NCI-H146 treated with DMSO at 0.1 percent for 48 hours (cell line): ENCODE measurements around the gene FGR.

Source experiments
- DNase-seq: peaks from one replicate; lab custom pipeline; 2025; ENCODE audit not compliant: unreplicated experiment; lab: John Stamatoyannopoulos, UW

The FGR gene

GRCh38 chr1:27601771-27602461 lies 33.1 kb downstream of the FGR start:
- DNase-seq: no peak

DNA sequence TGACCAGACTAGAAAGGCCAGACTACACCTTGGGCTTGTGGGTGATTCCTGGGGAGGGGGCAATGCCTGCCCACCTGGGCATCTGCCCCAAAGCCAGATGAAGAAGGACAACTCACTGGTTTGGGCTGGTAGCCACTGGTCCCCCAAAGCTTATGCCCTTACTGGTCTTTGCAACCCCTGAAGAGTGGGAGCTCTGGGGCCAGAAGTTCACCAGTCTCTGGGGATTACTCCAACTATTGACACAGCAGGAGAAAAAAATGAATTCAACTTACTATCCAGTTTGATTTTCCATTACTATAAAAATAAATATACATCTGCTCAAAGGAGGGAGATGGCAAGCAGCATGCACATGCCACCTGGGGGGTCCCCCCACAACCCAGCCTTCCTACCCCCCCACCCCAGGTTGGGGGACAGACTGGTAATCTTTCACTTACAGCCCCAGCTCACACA lies 33.6 kb downstream of the FGR start:
- no peak for DNase-seq

GRCh38 chr1:27600498-27601175 lies 34.3 kb downstream of the FGR start:
- DNase-seq: no peak

- no peak for DNase-seq
Observed at GRCh38 chr1:27599605-27600497, 35.1 kb downstream of the FGR start.

- no peak for DNase-seq
Observed at GRCh38 chr1:27598902-27599528, 36.0 kb downstream of the FGR start.

DNA sequence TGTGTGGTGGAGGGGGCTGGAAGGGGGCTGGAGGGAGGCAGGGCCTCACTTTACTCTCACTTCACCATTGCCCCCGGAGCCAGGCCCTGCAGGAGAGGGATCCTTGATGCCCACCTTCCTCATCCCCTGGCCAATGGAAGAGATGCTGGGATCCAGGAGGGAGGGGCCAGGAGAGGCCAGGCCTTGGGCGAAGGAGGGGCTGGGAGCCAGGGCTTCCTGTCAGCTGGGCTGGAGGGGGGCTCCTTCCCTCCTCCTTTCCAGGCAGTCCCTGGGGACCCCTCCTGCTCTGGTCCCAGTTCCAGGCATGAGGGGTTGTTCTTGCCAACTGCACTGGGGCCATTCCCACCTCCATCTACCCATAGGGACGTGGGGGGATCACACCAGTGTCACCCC lies 36.7 kb downstream of the FGR start:
- no peak for DNase-seq

GRCh38 chr1:27597516-27598294 lies 37.3 kb downstream of the FGR start:
- no peak for DNase-seq

- DNase-seq: no peak
Observed at GRCh38 chr1:27596986-27597385, 38.0 kb downstream of the FGR start.

- DNase-seq: no peak
Observed at GRCh38 chr1:27596261-27596660, 38.7 kb downstream of the FGR start.

GRCh38 chr1:27595597-27595996 lies 39.4 kb downstream of the FGR start:
- no peak for DNase-seq

GRCh38 chr1:27594564-27595510 lies 40.1 kb downstream of the FGR start:
- DNase-seq: no peak

GRCh38 chr1:27593678-27594563 lies 41.1 kb downstream of the FGR start:
- DNase-seq: no peak

GRCh38 chr1:27592931-27593677 lies 41.9 kb downstream of the FGR start:
- no peak for DNase-seq

DNA sequence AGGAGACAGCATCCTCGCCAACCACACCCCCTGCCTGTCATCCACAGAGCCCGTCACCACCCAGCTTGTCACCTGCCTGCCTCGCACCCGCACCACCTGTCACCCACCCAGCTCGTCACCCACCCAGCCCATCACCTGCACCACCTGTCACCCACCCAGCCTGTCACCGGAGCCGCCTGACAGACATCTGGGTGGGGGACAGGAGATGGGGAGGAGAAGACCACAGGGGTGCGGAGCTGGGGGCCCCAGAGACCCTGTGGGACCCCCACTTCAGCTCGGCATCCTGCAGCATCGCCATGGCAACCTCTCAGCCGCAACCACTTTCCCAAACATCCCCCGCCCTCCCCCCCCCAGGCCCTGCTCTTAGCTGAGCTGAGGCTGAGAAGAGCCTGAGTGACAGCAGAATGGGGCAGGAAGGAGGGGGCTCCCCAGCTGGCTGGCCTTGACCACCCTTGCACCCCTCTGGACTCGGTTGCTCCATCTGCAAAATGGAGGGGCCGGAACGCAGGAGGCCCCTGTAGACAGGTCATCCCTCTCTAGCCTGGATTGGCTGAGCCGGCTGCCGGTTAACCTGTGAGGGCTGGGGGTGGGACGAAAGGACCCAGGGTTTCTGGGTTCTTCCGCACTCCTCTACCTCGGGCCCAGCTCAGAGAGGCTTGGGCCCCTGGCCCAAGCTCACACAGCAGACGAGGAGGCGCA lies 42.6 kb downstream of the FGR start:
- no peak for DNase-seq

DNA sequence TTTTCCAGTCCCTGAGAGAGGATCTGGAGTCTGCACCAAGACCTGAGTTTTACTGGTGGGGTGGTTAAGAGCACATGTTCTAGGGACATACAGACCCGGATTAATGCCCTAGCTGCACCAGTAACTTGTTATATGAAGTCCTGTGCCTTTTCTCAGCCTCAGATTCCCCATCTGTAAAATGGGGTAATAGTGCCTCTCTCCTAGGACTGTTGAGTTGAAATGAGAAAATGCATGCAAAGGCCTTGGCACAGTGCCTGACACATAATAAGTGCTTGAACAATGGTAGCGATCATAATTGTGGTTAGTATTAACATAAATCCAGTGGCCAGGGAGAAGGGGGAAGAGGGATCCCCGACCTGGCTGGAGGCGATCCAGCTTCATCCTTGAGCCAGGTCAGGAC lies 43.4 kb downstream of the FGR start:
- no peak for DNase-seq

GRCh38 chr1:27590917-27591508 lies 44.0 kb downstream of the FGR start:
- DNase-seq: no peak
